Esophagus squamous epithelium (tissue), 5 donors: Measurements from ENCODE around the gene MYORG. TPM values are rescaled to one million over a fixed set of nuclear protein-coding genes. Genes with fewer than 3 reads are reported as not detected.

Experiments used
- DNase-seq: peaks from one replicate; lab custom pipeline; 2025; lab: John Stamatoyannopoulos, UW
- H3K27ac ChIP-seq, 4 donors: fragments of 200-600 bp; sonication (generic); one replicate each; pipeline ENCODE4 v1.5.1; 2016 to 2019; ENCODE audit warnings: mild to moderate bottlenecking in 1 of 4
- H3K27me3 ChIP-seq, 4 donors: fragments of 200-600 bp; sonication (generic); 1 replicate in 3 of 4; 2 replicates in 1 of 4; pipeline versions ENCODE4 v1.5.1 to v1.6.0; 2017 to 2021; ENCODE audit warnings: antibody characterized with exemption in 1 of 4
- H3K36me3 ChIP-seq, 3 donors: fragments of 200-600 bp; sonication (generic); one replicate each; pipeline ENCODE4 v1.5.1; 2016 to 2019
- H3K4me1 ChIP-seq, 3 donors: fragments of 200-600 bp; sonication (generic); one replicate each; pipeline ENCODE4 v1.5.1; 2017 to 2019
- H3K4me3 ChIP-seq, 4 donors: fragments of 200-600 bp; sonication (generic); 1 replicate in 3 of 4; 2 replicates in 1 of 4; pipeline ENCODE4 v1.5.1; 2016 to 2019; ENCODE audit warnings: mild to moderate bottlenecking in 2 of 4, moderate library complexity in 1 of 4
- H3K9me3 ChIP-seq, 3 donors: fragments of 200-600 bp; sonication (generic); one replicate each; pipeline ENCODE4 v1.5.1; 2016 to 2019
- CTCF ChIP-seq, 6 experiments: fragments of 450-650 bp in 4 of 6; fragments of 200-600 bp in 2 of 6; sonication (generic) in 2 of 6; IDR thresholded peaks; one replicate each; pipeline ENCODE4 v1.5.1; 2016 to 2019; ENCODE audit warnings: antibody characterized with exemption in 6 of 6, mild to moderate bottlenecking in 4 of 6, moderate library complexity in 4 of 6
- POLR2A ChIP-seq, 4 donors: fragments of 450-650 bp; IDR thresholded peaks; one replicate each; pipeline ENCODE4 v1.6.1; 2017; ENCODE audit warnings: antibody characterized with exemption in 4 of 4, mild to moderate bottlenecking in 4 of 4, moderate library complexity in 3 of 4
- WGBS, 2 donors: methylation state at CpG; one replicate each; pipeline ENCODE4 v1.1.5; 2018; 5-methylcytosine and 5-hydroxymethylcytosine counted together
- intact Hi-C: fragments of 100-400 bp; cut with DNase I; formaldehyde crosslinking; loops from one replicate; pipeline ENCODE4 v1.15.0; 2022
- total RNA-seq, 4 donors: library from RNA; depleted of rRNA; stranded (reverse); fragments of >200 nt; gene quantifications; one replicate each; pipeline ENCODE4 v1.1.0, GENCODE V29; 2016
- donor health status: DM: yes; HTN: yes; CAD: no.

MYORG gene
- total RNA-seq, 4 donors from 2014 or later = 5.3 to 8.8 (median 5.4) TPM

- DNase-seq = no peak
- peak overlapping the region; percentile 56 to 93 (median 86) for H3K4me3 ChIP-seq
- H3K36me3 ChIP-seq = peaks cover 0 to 3% (median 0%) of the 10 kb centered on the region in 3 donors
- intact Hi-C loops = loop anchor here (5.0 kb wide), 1 partner anchor 45 kb away; no protein-coding TSS in a partner anchor
- 5 to 7% methylated on average over 6 to 21 of the region's 21 CpGs for WGBS, 2 donors
- H3K4me1 ChIP-seq = peaks cover 28 to 60% (median 34%) of the 10 kb centered on the region in 3 donors
- H3K9me3 ChIP-seq = no peaks in the 10 kb centered on the region
- H3K27ac ChIP-seq = peak overlapping the region; percentile 83 to 92 (median 86)
- no peaks in the 10 kb centered on the region for H3K27me3 ChIP-seq
- TF ChIP-seq POLR2A (IDR thresholded peaks at IDR 0.05) (no peak), CTCF (IDR thresholded peaks at IDR 0.05) (no peak)
These were observed 677 bp upstream of the MYORG start for GRCh38 chr9:34377404-34377746.

- Histone ChIP-seq H3K27ac (peak overlapping the region; percentile 83 to 92 (median 86)), H3K4me1 (peaks cover 24 to 54% (median 30%) of the 10 kb centered on the region in 3 donors), H3K9me3 (no peaks in the 10 kb centered on the region), H3K4me3 (peak overlapping the region; percentile 56 to 93 (median 86)), H3K36me3 (peaks cover 0 to 16% (median 9%) of the 10 kb centered on the region in 3 donors), H3K27me3 (no peaks in the 10 kb centered on the region)
- TF ChIP-seq POLR2A (IDR thresholded peaks at IDR 0.05) (no peak), CTCF (IDR thresholded peaks at IDR 0.05) (peak in 3 of 6 experiments; percentile 17 to 35 (median 23))
- 12 to 38% methylated on average over 3 to 21 of the region's 22 CpGs for WGBS, 2 donors
- intact Hi-C loops = loop anchor here (5.0 kb wide), 1 partner anchor 44 kb away; no protein-coding TSS in a partner anchor
- DNase-seq = no peak
These were observed 650 bp downstream of the MYORG start for GRCh38 chr9:34375901-34376595.

DNA sequence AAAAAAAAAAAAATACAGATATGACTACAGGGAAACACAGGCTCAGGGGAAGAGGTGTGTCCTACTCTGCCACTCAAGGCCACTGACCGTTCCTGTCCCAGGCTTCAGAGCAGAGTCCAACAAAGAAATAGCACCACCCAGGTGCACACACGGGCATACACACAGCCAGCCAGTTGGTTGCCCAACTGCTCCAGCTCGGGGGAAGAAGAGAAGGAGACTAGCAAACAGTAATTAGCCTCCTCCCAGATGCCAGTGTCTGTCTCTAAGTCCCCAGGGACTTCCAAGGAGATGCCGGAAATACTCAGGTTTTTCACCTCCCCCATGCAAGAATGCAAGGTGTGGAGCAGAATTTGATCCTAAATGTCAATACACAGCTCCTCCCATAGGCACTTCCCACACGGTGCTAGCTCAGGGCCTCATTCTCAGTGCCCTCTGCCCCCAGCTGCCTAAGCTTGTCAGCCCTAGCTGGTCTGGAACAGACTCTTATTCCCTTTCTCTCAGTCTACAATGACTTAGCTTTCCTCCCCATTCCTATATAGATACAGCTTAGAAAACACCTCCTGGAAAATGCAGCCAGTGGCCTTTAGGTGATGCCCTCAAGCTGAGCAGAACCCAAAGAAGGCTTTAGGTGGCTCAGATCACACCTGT is 1.7 kb downstream of the MYORG start:
- no peak for DNase-seq
- Histone ChIP-seq H3K4me3 (no peak overlapping the region), H3K9me3 (no peaks in the 10 kb centered on the region), H3K36me3 (peaks cover 0 to 26% (median 12%) of the 10 kb centered on the region in 3 donors), H3K4me1 (peaks cover 14 to 44% (median 22%) of the 10 kb centered on the region in 3 donors), H3K27me3 (no peaks in the 10 kb centered on the region), H3K27ac (peak overlapping the region in 3 of 4 donors; percentile 7 to 92 (median 88))
- 49 to 52% methylated on average over 5 of the region's 5 CpGs for WGBS, 2 donors
- TF ChIP-seq CTCF (IDR thresholded peaks at IDR 0.05) (peak in 1 of 6 experiments; percentile 6), POLR2A (IDR thresholded peaks at IDR 0.05) (no peak)
- intact Hi-C loops = loop anchor here (5.0 kb wide), 1 partner anchor 43 kb away; no protein-coding TSS in a partner anchor

- Histone ChIP-seq H3K4me3 (no peak overlapping the region), H3K36me3 (peaks cover 0 to 33% (median 14%) of the 10 kb centered on the region in 3 donors), H3K27ac (no peak overlapping the region), H3K9me3 (no peaks in the 10 kb centered on the region), H3K27me3 (no peaks in the 10 kb centered on the region), H3K4me1 (peaks cover 8 to 37% (median 16%) of the 10 kb centered on the region in 3 donors)
- no peak for TF ChIP-seq POLR2A (IDR thresholded peaks at IDR 0.05)
- intact Hi-C loops = no loop called here
- 97 to 98% methylated on average over 2 to 3 of the region's 3 CpGs for WGBS, 2 donors
- DNase-seq = no peak
These were observed 2.4 kb downstream of the MYORG start for GRCh38 chr9:34374339-34374738.

GRCh38 chr9:34373749-34374148 is 2.9 kb downstream of the MYORG start:
- peaks cover 0 to 37% (median 18%) of the 10 kb centered on the region in 3 donors for H3K36me3 ChIP-seq
- intact Hi-C loops = no loop called here
- DNase-seq = no peak
- TF ChIP-seq CTCF (IDR thresholded peaks at IDR 0.05) (no peak), POLR2A (IDR thresholded peaks at IDR 0.05) (no peak)
- 94% methylated on average over 1 to 2 of the region's 2 CpGs for WGBS, 2 donors
- H3K4me1 ChIP-seq = peaks cover 8 to 32% (median 16%) of the 10 kb centered on the region in 3 donors
- H3K27me3 ChIP-seq = no peaks in the 10 kb centered on the region
- H3K27ac ChIP-seq = no peak overlapping the region
- no peak overlapping the region for H3K4me3 ChIP-seq
- H3K9me3 ChIP-seq = no peaks in the 10 kb centered on the region
